HEK293 (cell line): Measurements from ENCODE around the gene ZACN.

Experiments
- CTCF ChIA-PET: fragments of 350-600 bp; formaldehyde crosslinking; extraction: SDS; loops from one replicate; lab custom pipeline; 2021; ENCODE audit warnings: antibody characterized with exemption; lab: Yijun Ruan, JAX
- POLR2A ChIA-PET: fragments of 300-600 bp; formaldehyde crosslinking; extraction: SDS; loops from one replicate; lab custom pipeline; 2020; ENCODE audit warnings: antibody characterized with exemption, inconsistent platforms; lab: Yijun Ruan, JAX
- H3K27ac ChIP-seq: fragments of 200-500 bp; sonication (Bioruptor generic); 2 replicates; pipeline ENCODE4 v1.5.1; 2014; ENCODE audit warnings: low read depth, low read length, control low read depth, inconsistent platforms; ENCODE audit errors: extremely low read depth
- H3K36me3 ChIP-seq, 2 experiments: fragments of 200-500 bp in 1 of 2; sonication (Bioruptor generic) in 1 of 2; 1 replicate in 1 of 2; 2 replicates in 1 of 2; pipeline ENCODE4 v1.5.1; 2014 to 2017; ENCODE audit warnings: inconsistent platforms in 2 of 2, low read length in 2 of 2; ENCODE audit not compliant: control insufficient read depth in 2 of 2, insufficient read depth in 1 of 2
- H3K4me1 ChIP-seq: fragments of 200-500 bp; sonication (Bioruptor generic); 2 replicates; pipeline ENCODE4 v1.5.1; 2014; ENCODE audit warnings: mild to moderate bottlenecking, low read length, inconsistent platforms; ENCODE audit not compliant: control insufficient read depth, insufficient read depth
- H3K4me3 ChIP-seq: 2 replicates; pipeline ENCODE4 v1.5.1; 2011; ENCODE audit warnings: low read depth, mild to moderate bottlenecking, control low read depth, low read length, moderate library complexity
- H3K9me3 ChIP-seq: fragments of 200-500 bp; sonication (Bioruptor generic); 2 replicates; pipeline ENCODE4 v1.5.1; 2014; ENCODE audit warnings: low read depth, low read length, inconsistent platforms; ENCODE audit not compliant: control insufficient read depth, insufficient read depth
- BCL11A ChIP-seq: fragments of 450-650 bp; formaldehyde crosslinking; IDR thresholded peaks from 2 replicates; pipeline ENCODE4 v1.5.1; 2016; ENCODE audit warnings: low read depth, missing biosample characterization, missing genetic modification characterization
- BCL11B ChIP-seq: fragments of 450-650 bp; formaldehyde crosslinking; IDR thresholded peaks from 2 replicates; pipeline ENCODE4 v1.5.1; 2016; ENCODE audit warnings: low read depth, missing biosample characterization, missing genetic modification characterization
- EGR2 ChIP-seq: fragments of 450-650 bp; formaldehyde crosslinking; IDR thresholded peaks from 2 replicates; pipeline ENCODE4 v1.5.1; 2016; ENCODE audit warnings: low read depth, missing biosample characterization, missing genetic modification characterization
- GLI2 ChIP-seq: fragments of 450-650 bp; formaldehyde crosslinking; IDR thresholded peaks from 2 replicates; pipeline ENCODE4; 2017; ENCODE audit warnings: missing biosample characterization, missing genetic modification characterization, low read depth, borderline replicate concordance
- KLF10 ChIP-seq: fragments of 450-650 bp; IDR thresholded peaks from 2 replicates; pipeline ENCODE4 v1.5.1; 2018; ENCODE audit warnings: missing biosample characterization, mild to moderate bottlenecking, missing genetic modification characterization
- KLF7 ChIP-seq: fragments of 450-650 bp; formaldehyde crosslinking; IDR thresholded peaks from 2 replicates; pipeline ENCODE4 v1.5.1; 2016; ENCODE audit warnings: missing biosample characterization, missing genetic modification characterization, borderline replicate concordance
- OVOL3 ChIP-seq: fragments of 450-650 bp; formaldehyde crosslinking; IDR thresholded peaks from 2 replicates; pipeline ENCODE4 v1.5.1; 2016; ENCODE audit warnings: missing biosample characterization, missing genetic modification characterization
- RBAK ChIP-seq: fragments of 450-650 bp; formaldehyde crosslinking; IDR thresholded peaks from 2 replicates; pipeline ENCODE4 v1.5.1; 2016; ENCODE audit warnings: missing biosample characterization, missing genetic modification characterization
- SALL2 ChIP-seq: fragments of 450-650 bp; formaldehyde crosslinking; IDR thresholded peaks from 2 replicates; pipeline ENCODE4 v1.5.0; 2017; ENCODE audit warnings: missing biosample characterization, mild to moderate bottlenecking, missing genetic modification characterization, borderline replicate concordance
- SETDB1 ChIP-seq: IDR thresholded peaks from one replicate; pipeline ENCODE4 v1.6.1; 2017; ENCODE audit warnings: mild to moderate bottlenecking, low read length, moderate library complexity, mixed read lengths; ENCODE audit not compliant: insufficient read length
- SP2 ChIP-seq: fragments of 450-650 bp; formaldehyde crosslinking; IDR thresholded peaks from 2 replicates; pipeline ENCODE4 v1.5.1; 2016; ENCODE audit warnings: missing biosample characterization, missing genetic modification characterization
- TRIM28 ChIP-seq: IDR thresholded peaks from 2 replicates; pipeline ENCODE4 v1.6.1; 2011; ENCODE audit warnings: low read length, control low read depth, borderline replicate concordance
- YY2 ChIP-seq: fragments of 450-650 bp; formaldehyde crosslinking; IDR thresholded peaks from 2 replicates; pipeline ENCODE4 v1.5.1; 2016; ENCODE audit warnings: missing biosample characterization, missing genetic modification characterization
- ZNF114 ChIP-seq: fragments of 450-650 bp; formaldehyde crosslinking; IDR thresholded peaks from 2 replicates; pipeline ENCODE4 v1.5.0; 2017; ENCODE audit warnings: missing biosample characterization, missing genetic modification characterization
- ZNF132 ChIP-seq: fragments of 450-650 bp; formaldehyde crosslinking; IDR thresholded peaks from 2 replicates; pipeline ENCODE4 v1.5.1; 2017; ENCODE audit warnings: missing biosample characterization, missing genetic modification characterization, borderline replicate concordance
- ZNF2 ChIP-seq: fragments of 450-650 bp; formaldehyde crosslinking; IDR thresholded peaks from 2 replicates; pipeline ENCODE4 v1.5.1; 2016; ENCODE audit warnings: missing biosample characterization, missing genetic modification characterization
- ZNF202 ChIP-seq: fragments of 450-650 bp; formaldehyde crosslinking; IDR thresholded peaks from 2 replicates; pipeline ENCODE4 v1.5.1; 2016; ENCODE audit warnings: missing biosample characterization, missing genetic modification characterization, borderline replicate concordance
- ZNF239 ChIP-seq: fragments of 450-650 bp; formaldehyde crosslinking; IDR thresholded peaks from 2 replicates; pipeline ENCODE4 v1.5.1; 2016; ENCODE audit warnings: missing biosample characterization, missing genetic modification characterization
- ZNF266 ChIP-seq: fragments of 450-650 bp; formaldehyde crosslinking; IDR thresholded peaks from 2 replicates; pipeline ENCODE4 v1.5.1; 2016; ENCODE audit warnings: missing biosample characterization, missing genetic modification characterization, low read depth
- ZNF302 ChIP-seq: fragments of 450-650 bp; formaldehyde crosslinking; IDR thresholded peaks from 2 replicates; pipeline ENCODE4 v1.5.1; 2016; ENCODE audit warnings: missing biosample characterization, missing genetic modification characterization, low read depth
- ZNF324 ChIP-seq: fragments of 450-650 bp; formaldehyde crosslinking; IDR thresholded peaks from 2 replicates; pipeline ENCODE4 v1.5.1; 2016; ENCODE audit warnings: missing biosample characterization, missing genetic modification characterization
- ZNF341 ChIP-seq: fragments of 450-650 bp; formaldehyde crosslinking; IDR thresholded peaks from 2 replicates; pipeline ENCODE4; 2016; ENCODE audit warnings: low read depth, missing biosample characterization, missing genetic modification characterization
- ZNF354C ChIP-seq: fragments of 450-650 bp; formaldehyde crosslinking; IDR thresholded peaks from 2 replicates; pipeline ENCODE4 v1.5.1; 2016; ENCODE audit warnings: missing biosample characterization, missing genetic modification characterization, low read depth, borderline replicate concordance
- ZNF423 ChIP-seq: fragments of 450-650 bp; formaldehyde crosslinking; IDR thresholded peaks from 2 replicates; pipeline ENCODE4 v1.5.1; 2016; ENCODE audit warnings: missing biosample characterization, missing genetic modification characterization
- ZNF433 ChIP-seq: fragments of 450-650 bp; formaldehyde crosslinking; IDR thresholded peaks from 2 replicates; pipeline ENCODE4 v1.5.1; 2016; ENCODE audit warnings: missing biosample characterization, missing genetic modification characterization, low read depth
- ZNF48 ChIP-seq: fragments of 450-650 bp; formaldehyde crosslinking; IDR thresholded peaks from 2 replicates; pipeline ENCODE4 v1.5.1; 2016; ENCODE audit warnings: missing biosample characterization, missing genetic modification characterization
- ZNF555 ChIP-seq: fragments of 450-650 bp; formaldehyde crosslinking; conservative IDR thresholded peaks from 2 replicates; pipeline ENCODE4 v1.5.1; 2017; ENCODE audit warnings: missing biosample characterization, mild to moderate bottlenecking, missing genetic modification characterization, inconsistent platforms
- ZNF629 ChIP-seq: fragments of 450-650 bp; formaldehyde crosslinking; IDR thresholded peaks from 2 replicates; pipeline ENCODE4 v1.5.1; 2017; ENCODE audit warnings: missing biosample characterization, missing genetic modification characterization
- ZNF658 ChIP-seq: fragments of 450-650 bp; formaldehyde crosslinking; IDR thresholded peaks from 2 replicates; pipeline ENCODE4; 2016; ENCODE audit warnings: missing biosample characterization, missing genetic modification characterization
- ZNF747 ChIP-seq: fragments of 450-650 bp; formaldehyde crosslinking; IDR thresholded peaks from 2 replicates; pipeline ENCODE4 v1.5.1; 2016; ENCODE audit warnings: missing biosample characterization, missing genetic modification characterization
- ZNF76 ChIP-seq: fragments of 450-650 bp; formaldehyde crosslinking; IDR thresholded peaks from 2 replicates; pipeline ENCODE4; 2016; ENCODE audit warnings: low read depth, missing biosample characterization, missing genetic modification characterization, borderline replicate concordance
- ZNF830 ChIP-seq: fragments of 450-650 bp; IDR thresholded peaks from 2 replicates; pipeline ENCODE4 v1.5.0; 2018; ENCODE audit warnings: missing biosample characterization, missing genetic modification characterization, low read depth, mild to moderate bottlenecking, moderate library complexity
- ZNF843 ChIP-seq: fragments of 450-650 bp; formaldehyde crosslinking; IDR thresholded peaks from 2 replicates; pipeline ENCODE4 v1.5.1; 2016; ENCODE audit warnings: missing biosample characterization, missing genetic modification characterization
- TF ChIP-seq, protein P1 (sequence below): fragments of 450-650 bp; formaldehyde crosslinking; IDR thresholded peaks from 2 replicates; pipeline ENCODE4 v1.5.1; 2016; ENCODE audit warnings: missing biosample characterization, missing genetic modification characterization

ZACN gene

DNA sequence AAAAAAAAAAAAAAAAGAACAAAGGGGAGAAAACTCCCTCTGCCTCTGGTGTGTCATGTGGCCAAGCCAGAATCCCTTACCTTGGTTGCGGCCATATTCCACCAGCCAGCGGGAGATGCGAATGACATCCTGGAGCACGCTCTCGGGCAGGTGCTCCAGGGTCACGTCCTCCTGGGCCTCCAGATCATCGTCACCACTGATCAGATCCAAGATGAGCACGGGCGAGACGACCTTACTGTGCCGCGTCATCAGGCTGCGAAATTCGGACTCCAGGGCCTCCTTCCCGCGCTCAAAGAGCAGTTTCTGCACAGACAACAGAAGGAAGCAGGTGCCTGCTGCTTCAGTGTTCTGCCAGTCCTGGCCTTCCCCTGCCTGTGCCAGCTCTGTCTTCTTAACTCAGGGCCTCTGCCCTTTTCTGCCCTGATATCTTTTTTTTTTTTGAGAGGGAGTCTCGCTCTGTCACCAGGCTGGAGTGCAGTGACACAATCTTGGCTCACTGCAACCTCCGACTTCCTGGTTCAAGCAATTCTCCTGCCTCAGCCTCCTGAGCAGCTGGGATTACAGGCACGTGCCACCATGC, 18.8 kb downstream of the ZACN start (continued):
- TF ChIP-seq ZNF132 (no peak), ZNF239 (tag by site-specific recombination) (no peak), SETDB1 (no peak), ZNF202 (no peak)

DNA sequence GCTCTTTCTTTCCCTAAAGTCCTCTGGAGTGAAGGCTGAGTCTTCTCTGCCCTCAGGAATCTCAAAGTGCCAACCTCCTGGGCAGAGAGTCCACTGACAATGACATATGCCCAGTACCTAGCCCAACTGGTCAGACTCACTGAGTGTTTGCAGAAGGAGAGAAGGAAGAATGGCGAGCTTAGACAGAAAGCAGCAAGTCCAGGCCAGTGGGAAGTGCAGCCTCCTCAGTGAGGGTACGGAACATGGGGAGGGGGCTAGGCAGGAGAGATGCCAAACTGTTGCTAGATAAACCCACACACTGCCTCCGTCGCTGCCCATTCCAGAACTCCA, 23.9 kb downstream of the ZACN start:
- Histone ChIP-seq H3K36me3 (peaks cover 33 to 37% of the 10 kb centered on the region in 2 experiments), H3K27ac (peak overlapping the region; percentile 83), H3K9me3 (no peaks in the 10 kb centered on the region), H3K4me3 (peak overlapping the region; percentile 71), H3K4me1 (0 out of 2 replicates have a peak, but pooled peaks cover 4% of the 10 kb centered on the region)
- ChIA-PET POLR2A (interaction anchor here (0.8 to 3.7 kb wide), 5 partner anchors 22 to 323 kb away, joined by 3 to 23 read pairs (median 11); partner anchors contain the start of genes SRP68 and ZACN), CTCF (interaction anchor here (0.7 to 2.4 kb wide), 4 partner anchors 18 to 198 kb away, joined by 3 to 19 read pairs (median 12); no protein-coding TSS in a partner anchor)
- no peak for TF ChIP-seq EGR2 (tag by site-specific recombination)
- TF ChIP-seq ZNF843 = no peak
- TF ChIP-seq RBAK (tag by site-specific recombination) = no peak
- no peak for TF ChIP-seq GLI2
- TF ChIP-seq ZNF830 (tag by site-specific recombination) = no peak
- no peak for TF ChIP-seq ZNF658 (tag by site-specific recombination)
- TF ChIP-seq ZNF114 (tag by site-specific recombination) = no peak
- no peak for TF ChIP-seq ZNF433
- no peak for TF ChIP-seq ZNF2 (tag by site-specific recombination)
- no peak for TF ChIP-seq ZNF302 (tag by site-specific recombination)

DNA sequence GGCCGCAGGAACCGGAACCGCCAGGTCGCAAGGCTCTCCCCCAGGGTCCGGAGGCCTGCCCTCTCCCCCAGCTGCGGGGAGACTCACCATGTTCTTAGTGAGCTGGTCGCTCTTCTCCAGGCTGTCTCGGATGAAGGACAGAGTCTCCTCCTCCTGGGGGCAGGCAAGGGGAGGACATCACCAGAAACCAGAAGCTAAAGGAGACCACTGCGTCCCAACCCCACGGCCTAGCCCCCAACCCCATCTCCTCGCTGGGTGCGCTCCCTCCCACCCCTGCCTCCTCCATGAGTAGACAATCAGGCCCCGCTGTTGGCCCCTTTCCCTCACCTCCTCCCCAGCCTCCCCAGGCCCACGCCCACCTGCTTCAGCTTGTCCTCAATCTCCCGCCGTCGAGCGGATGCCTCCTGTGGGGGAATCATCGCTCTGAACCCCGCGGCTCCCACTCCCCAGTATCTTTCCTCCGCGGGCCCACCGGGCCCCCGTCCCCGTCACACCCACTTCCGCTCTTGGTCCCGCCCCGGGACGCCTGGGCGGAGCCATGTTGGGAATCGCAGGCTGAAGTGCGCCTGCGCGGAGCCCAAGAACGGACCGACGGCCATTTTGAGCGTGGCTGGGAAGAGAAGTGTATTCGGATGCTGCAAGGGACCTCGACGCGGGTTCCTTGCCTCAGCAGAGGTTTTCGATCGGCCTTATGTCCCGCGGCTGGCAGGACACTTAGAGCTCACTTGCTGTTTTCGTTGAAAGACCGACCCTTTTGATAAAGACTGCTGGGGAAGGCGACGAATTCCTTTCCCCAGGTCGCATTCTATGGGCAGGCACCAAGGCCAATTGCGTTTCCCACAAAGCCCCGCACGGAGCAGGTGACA, 24.5 kb downstream of the ZACN start, which contains the start of gene EXOC7:
EXOC7 (minus strand) TSS at position 514 of the 866 bp plus-strand sequence; CDS start at position 419, 95 bp downstream.
- Histone ChIP-seq H3K4me3 (peak within 1 kb of the TSS; percentile 71), H3K9me3 (no peaks in the 10 kb centered on the region), H3K27ac (peak within 1 kb of the TSS; percentile 83), H3K4me1 (0 out of 2 replicates have a peak, but pooled peaks cover 4% of the 10 kb centered on the region), H3K36me3 (peaks cover 32 to 34% of the 10 kb centered on the region in 2 experiments)
- CTCF ChIA-PET = interaction anchor here (0.7 to 2.4 kb wide), 9 partner anchors 14 to 197 kb away, joined by 3 to 19 read pairs (median 4); no protein-coding TSS in a partner anchor
- POLR2A ChIA-PET = interaction anchor here (0.6 to 3.7 kb wide), 6 partner anchors 23 to 323 kb away, joined by 3 to 23 read pairs (median 8); partner anchors contain the start of genes SRP68 and ZACN
- TF ChIP-seq OVOL3 (tag by site-specific recombination) (0 out of 2 replicates have a peak, but pooled peaks have one; percentile 7), ZNF354C (tag by site-specific recombination) (no peak), SALL2 (tag by site-specific recombination) (no peak), ZNF433 (no peak), KLF7 (tag by site-specific recombination) (peak; percentile 65), ZNF324 (tag by site-specific recombination) (0 out of 2 replicates have a peak, but pooled peaks have one; percentile 42), BCL11A (tag by site-specific recombination) (no peak), ZNF266 (tag by site-specific recombination) (no peak), SP2 (tag by site-specific recombination) (peak; percentile 93), BCL11B (tag by site-specific recombination) (no peak), ZNF747 (no peak), YY2 (tag by site-specific recombination) (peak; percentile 72), TRIM28 (peak; percentile 47; the same call in 1 of the 2 replicates), ZNF423 (tag by site-specific recombination) (no peak), ZNF555 (tag by site-specific recombination) (no peak), KLF10 (tag by site-specific recombination) (peak; percentile 80), ZNF341 (tag by site-specific recombination) (peak; percentile 37; the same call in 1 of the 2 replicates), ZNF48 (tag by site-specific recombination) (no peak), ZNF629 (tag by site-specific recombination) (peak; percentile 55; the same call in 1 of the 2 replicates), ZNF76 (tag by site-specific recombination) (peak; percentile 57)
- TF ChIP-seq, protein P1, sequence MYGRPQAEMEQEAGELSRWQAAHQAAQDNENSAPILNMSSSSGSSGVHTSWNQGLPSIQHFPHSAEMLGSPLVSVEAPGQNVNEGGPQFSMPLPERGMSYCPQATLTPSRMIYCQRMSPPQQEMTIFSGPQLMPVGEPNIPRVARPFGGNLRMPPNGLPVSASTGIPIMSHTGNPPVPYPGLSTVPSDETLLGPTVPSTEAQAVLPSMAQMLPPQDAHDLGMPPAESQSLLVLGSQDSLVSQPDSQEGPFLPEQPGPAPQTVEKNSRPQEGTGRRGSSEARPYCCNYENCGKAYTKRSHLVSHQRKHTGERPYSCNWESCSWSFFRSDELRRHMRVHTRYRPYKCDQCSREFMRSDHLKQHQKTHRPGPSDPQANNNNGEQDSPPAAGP (tag by site-specific recombination) = 0 out of 2 replicates have a peak, but pooled peaks have one; percentile 58
